NT2/D1 (cell line): ENCODE data around the gene CACNA2D1.

Source experiments
- YY1 ChIP-seq: IDR thresholded peaks from 2 replicates; pipeline ENCODE4 v1.6.1; 2011; ENCODE audit not compliant: insufficient read length, insufficient read depth
- ZNF274 ChIP-seq: IDR thresholded peaks from 2 replicates; pipeline ENCODE4 v1.6.1; 2011; ENCODE audit warnings: mild to moderate bottlenecking, low read depth, low read length

DNA sequence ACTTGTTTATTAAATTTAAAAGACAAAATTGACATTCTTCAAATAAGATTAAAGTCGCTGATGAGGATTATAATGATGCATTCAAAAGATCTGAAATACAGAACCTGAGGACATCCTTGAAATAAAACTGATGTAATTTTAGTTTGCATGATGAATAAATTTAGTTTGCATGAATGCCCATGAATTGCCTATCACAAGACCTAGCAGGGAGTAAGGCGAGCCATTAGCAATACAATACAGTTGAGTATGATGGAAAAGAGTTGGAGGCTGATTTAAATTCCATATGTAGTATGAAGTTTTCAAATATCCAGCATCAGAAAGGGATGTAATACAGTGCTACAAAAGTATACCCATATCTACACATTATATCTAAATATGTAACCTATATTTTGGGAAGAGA lies 321.3 kb downstream of the CACNA2D1 start:
- TF ChIP-seq ZNF274 (no peak), YY1 (no peak)
